Upper lobe of right lung (tissue), 1 donor: ENCODE results near the gene SIRT2. TPM values are rescaled to one million over a fixed set of nuclear protein-coding genes. Genes with fewer than 3 reads are reported as not detected.

Source experiments
- ATAC-seq: fragments of 200-7000 bp; cut with Tn5 transposase; one replicate; pipeline ENCODE4 v1.9.1; 2020; ENCODE audit warnings: mild to moderate bottlenecking, moderate library complexity
- DNase-seq: peaks from one replicate; pipeline ENCODE4 v3.0.0-alpha.2; 2020
- H3K27ac ChIP-seq: fragments of 200-600 bp; one replicate; pipeline ENCODE4 v1.8.0; 2022
- H3K27me3 ChIP-seq: fragments of 200-600 bp; one replicate; pipeline ENCODE4 v1.8.0; 2022; ENCODE audit warnings: mild to moderate bottlenecking
- H3K36me3 ChIP-seq: fragments of 200-600 bp; one replicate; pipeline ENCODE4 v1.8.0; 2022
- H3K4me1 ChIP-seq: fragments of 200-600 bp; one replicate; pipeline ENCODE4 v1.8.0; 2022
- H3K4me3 ChIP-seq: fragments of 200-600 bp; one replicate; pipeline ENCODE4 v1.8.0; 2022; ENCODE audit warnings: mild to moderate bottlenecking
- H3K9me3 ChIP-seq: fragments of 200-600 bp; one replicate; pipeline ENCODE4 v1.8.0; 2022
- CTCF ChIP-seq: fragments of 200-600 bp; IDR thresholded peaks from one replicate; pipeline ENCODE4 v1.8.0; 2022; ENCODE audit warnings: antibody characterized with exemption
- intact Hi-C: fragments of 100-400 bp; cut with DNase I; formaldehyde crosslinking; loops from one replicate; pipeline ENCODE4 v1.11.0; 2022
- total RNA-seq: library from RNA; stranded (reverse); fragmentation: NEBNext Ultra II Directional; extraction: Animal tissue kit (Norgen Biotek cat#: 25700); gene quantifications from one replicate; pipeline ENCODE4 v1.2.1, GENCODE V29; 2021
- donor health status: DM: no; HTN: yes; CAD: no; lungs with severe emphysema.

The SIRT2 gene
- total RNA-seq, 1 donor from 2014 or later: 59.2 TPM

DNA sequence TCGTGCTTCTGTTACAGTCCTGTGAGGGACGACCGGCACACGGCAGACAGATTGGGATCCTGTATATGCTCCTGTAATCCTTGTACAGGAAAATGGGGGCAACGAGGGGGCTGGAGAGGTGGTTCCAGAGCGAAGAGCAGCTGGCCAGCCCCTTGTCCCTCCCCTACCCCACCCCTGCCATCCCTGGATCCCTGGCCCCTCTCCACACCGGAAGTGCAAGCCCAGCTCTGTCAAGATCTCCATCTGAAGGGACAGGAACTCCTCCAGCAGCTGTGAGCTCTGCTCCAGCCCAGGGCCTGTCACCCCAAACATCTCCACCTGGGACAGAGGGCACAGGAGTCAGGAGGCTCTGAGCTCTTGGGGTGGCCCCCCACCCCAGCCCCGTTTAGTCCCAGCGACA is 18.1 kb upstream of the SIRT2 start:
- Histone ChIP-seq H3K27me3 (no peaks in the 10 kb centered on the region), H3K4me1 (no peaks in the 10 kb centered on the region), H3K27ac (no peak overlapping the region), H3K9me3 (no peaks in the 10 kb centered on the region), H3K36me3 (peaks cover 6% of the 10 kb centered on the region), H3K4me3 (no peak overlapping the region)
- ATAC-seq (no peak), DNase-seq (no peak)
- intact Hi-C loops: no loop called here
- TF ChIP-seq CTCF: no peak

DNA sequence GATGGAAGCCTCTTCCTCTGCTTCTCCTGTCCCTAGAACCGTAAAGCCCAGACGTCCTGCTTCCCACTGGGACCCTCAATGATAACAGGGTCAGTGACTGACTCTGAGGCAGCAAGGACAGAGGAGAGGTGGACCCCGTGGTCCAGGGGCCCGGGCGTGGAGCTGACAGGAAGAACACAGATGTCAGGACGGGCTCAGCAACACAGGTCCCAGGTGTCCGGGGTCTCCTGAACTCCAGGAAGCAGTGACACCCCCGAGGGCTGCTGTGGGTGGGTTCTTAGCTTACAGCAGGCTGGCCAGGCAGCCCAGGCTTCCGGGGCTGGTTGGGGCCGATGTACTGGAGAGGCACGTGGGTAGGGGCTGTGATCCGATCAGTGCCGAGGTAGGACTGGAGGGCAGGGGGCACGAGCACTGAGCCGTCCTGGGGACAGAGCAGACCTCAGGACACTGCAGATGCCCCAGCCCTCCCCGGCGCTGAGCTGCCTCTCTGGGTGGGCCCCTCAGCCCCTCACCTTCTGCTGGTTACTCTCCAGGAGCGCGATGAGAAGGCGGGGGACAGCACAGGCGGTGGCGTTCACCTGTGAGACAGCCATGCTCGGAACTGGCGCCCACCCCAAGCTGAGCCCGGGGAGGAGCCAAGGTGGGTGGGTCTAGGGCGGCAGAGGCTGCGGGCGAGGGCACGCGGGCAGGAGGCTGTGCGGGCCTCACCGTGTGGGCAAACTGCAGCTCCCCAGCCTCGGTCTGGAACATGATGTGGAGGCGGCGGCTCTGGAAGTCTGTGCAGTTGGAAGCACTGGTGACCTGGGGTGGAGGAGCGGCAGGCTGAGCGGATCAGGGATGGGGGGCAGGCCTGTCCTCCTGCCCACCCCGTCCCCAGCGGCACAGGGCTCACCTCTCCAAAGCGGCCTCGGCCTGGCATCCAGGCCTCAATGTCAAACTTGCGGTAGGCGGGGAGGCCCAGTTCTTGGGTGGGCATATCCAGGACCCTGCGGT is 16.2 kb upstream of the SIRT2 start:
- ATAC-seq: no peak
- Histone ChIP-seq H3K27me3 (no peaks in the 10 kb centered on the region), H3K4me3 (no peak overlapping the region), H3K36me3 (no peaks in the 10 kb centered on the region), H3K9me3 (no peaks in the 10 kb centered on the region), H3K27ac (no peak overlapping the region), H3K4me1 (no peaks in the 10 kb centered on the region)
- no peak for TF ChIP-seq CTCF
- intact Hi-C loops: no loop called here
- DNase-seq: no peak

- no peak overlapping the region for H3K4me3 ChIP-seq
- H3K36me3 ChIP-seq: no peaks in the 10 kb centered on the region
- DNase-seq (no peak), ATAC-seq (no peak)
- no peak overlapping the region for H3K27ac ChIP-seq
- intact Hi-C loops: no loop called here
- no peaks in the 10 kb centered on the region for H3K27me3 ChIP-seq
- H3K9me3 ChIP-seq: no peaks in the 10 kb centered on the region
- H3K4me1 ChIP-seq: no peaks in the 10 kb centered on the region
- TF ChIP-seq CTCF: no peak
Observed at GRCh38 chr19:38913958-38914357, 14.5 kb upstream of the SIRT2 start.

- no peaks in the 10 kb centered on the region for H3K27me3 ChIP-seq
- no peaks in the 10 kb centered on the region for H3K4me1 ChIP-seq
- no peaks in the 10 kb centered on the region for H3K9me3 ChIP-seq
- ATAC-seq (peak; percentile 70), DNase-seq (no peak)
- intact Hi-C loops: no loop called here
- peaks cover 3% of the 10 kb centered on the region for H3K36me3 ChIP-seq
- no peak overlapping the region for H3K4me3 ChIP-seq
- TF ChIP-seq CTCF: no peak
- H3K27ac ChIP-seq: no peak overlapping the region
Observed at GRCh38 chr19:38912600-38913514, 13.4 kb upstream of the SIRT2 start.

DNA sequence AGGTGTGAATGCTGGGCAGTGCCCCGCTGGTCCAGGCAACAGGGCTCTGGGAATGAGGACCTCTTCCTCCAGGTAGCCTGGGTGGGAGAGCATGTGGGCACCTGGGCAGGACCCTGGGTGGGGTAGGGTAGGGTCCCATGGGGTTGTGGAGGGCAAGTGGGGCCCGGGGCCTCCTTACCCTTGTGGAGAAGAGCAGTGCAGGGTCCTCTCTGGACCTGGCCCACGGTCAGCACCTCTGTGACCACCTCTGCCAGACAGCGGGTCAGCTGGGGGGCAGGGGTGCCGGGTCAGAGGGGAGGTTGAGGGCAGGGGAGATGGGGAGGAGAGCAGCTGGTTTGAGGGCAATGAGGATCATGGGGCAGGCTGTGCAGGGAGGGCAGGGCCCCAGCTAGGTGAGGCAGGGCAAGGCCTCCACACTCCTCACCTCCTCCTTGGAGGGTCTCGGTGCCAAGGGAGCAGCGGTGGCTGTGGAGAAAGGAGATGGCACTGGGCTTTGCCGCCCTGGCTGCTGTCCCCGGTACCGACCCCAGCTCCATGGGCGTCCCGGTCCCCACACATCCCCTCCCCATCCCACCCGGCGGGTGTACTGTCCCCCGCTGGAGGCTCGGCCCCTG is 12.1 kb upstream of the SIRT2 start:
- ATAC-seq: no peak
- no peak for TF ChIP-seq CTCF
- Histone ChIP-seq H3K4me3 (no peak overlapping the region), H3K36me3 (peaks cover 16% of the 10 kb centered on the region), H3K9me3 (no peaks in the 10 kb centered on the region), H3K27me3 (no peaks in the 10 kb centered on the region), H3K4me1 (no peaks in the 10 kb centered on the region), H3K27ac (no peak overlapping the region)
- intact Hi-C loops: no loop called here
- no peak for DNase-seq
